Liver (tissue), 3 donors: Measurements from ENCODE around the gene TMEM221.

Experiments
- FOXA1 ChIP-seq: IDR thresholded peaks from 2 replicates; pipeline ENCODE4 v1.6.1; 2016; ENCODE audit warnings: antibody characterized with exemption
- NR2F2 ChIP-seq: IDR thresholded peaks from 2 replicates; pipeline ENCODE4 v1.6.1; 2016; ENCODE audit warnings: antibody characterized with exemption
- RAD21 ChIP-seq, 2 donors: IDR thresholded peaks; 2 replicates each; pipeline ENCODE4 v1.6.1; 2016; ENCODE audit warnings: antibody characterized with exemption in 2 of 2, mild to moderate bottlenecking in 2 of 2
- RXRA ChIP-seq, 2 donors: IDR thresholded peaks; 2 replicates each; pipeline ENCODE4 v1.6.1; 2017 to 2018; ENCODE audit warnings: antibody characterized with exemption in 2 of 2, mild to moderate bottlenecking in 1 of 2
- TAF1 ChIP-seq: conservative IDR thresholded peaks from 2 replicates; pipeline ENCODE4 v1.6.1; 2016; ENCODE audit warnings: antibody characterized with exemption, mild to moderate bottlenecking
- TF ChIP-seq, protein P1 (sequence below): fragments of 150-350 bp; IDR thresholded peaks from 2 replicates; pipeline ENCODE4 v1.5.1; 2017; ENCODE audit warnings: improper control_type of control experiment, low read depth, low read length; ENCODE audit not compliant: missing input control
- TF ChIP-seq, protein P2 (sequence below): IDR thresholded peaks from 2 replicates; pipeline ENCODE4 v1.6.1; 2016; ENCODE audit warnings: antibody characterized with exemption
- TF ChIP-seq, protein P3 (sequence below): IDR thresholded peaks from 2 replicates; pipeline ENCODE4 v1.6.1; 2016; ENCODE audit warnings: antibody characterized with exemption
- donor health status: healthy.
- donor health status: healthy.

DNA sequence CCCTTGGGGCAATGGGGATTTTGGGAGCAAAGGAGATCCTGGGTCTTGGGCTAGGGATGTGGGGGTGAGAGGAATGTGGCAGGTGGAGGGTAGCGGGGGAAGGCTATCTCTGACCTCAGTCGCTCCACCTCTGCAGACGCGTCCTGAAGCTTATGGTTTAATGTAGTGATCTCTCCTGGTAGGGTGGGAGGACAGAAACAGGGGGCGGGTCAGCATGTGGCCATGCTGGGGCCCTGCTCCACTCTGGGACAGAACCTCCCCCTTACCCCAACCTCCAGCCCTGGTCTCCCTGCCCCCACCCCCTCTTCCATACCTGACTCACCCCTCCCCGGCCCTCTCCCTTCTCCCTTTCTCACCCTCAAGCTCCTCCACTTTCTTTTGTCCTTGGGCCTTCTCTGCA lies 44.5 kb downstream of the TMEM221 start:
- TF ChIP-seq, protein P1, sequence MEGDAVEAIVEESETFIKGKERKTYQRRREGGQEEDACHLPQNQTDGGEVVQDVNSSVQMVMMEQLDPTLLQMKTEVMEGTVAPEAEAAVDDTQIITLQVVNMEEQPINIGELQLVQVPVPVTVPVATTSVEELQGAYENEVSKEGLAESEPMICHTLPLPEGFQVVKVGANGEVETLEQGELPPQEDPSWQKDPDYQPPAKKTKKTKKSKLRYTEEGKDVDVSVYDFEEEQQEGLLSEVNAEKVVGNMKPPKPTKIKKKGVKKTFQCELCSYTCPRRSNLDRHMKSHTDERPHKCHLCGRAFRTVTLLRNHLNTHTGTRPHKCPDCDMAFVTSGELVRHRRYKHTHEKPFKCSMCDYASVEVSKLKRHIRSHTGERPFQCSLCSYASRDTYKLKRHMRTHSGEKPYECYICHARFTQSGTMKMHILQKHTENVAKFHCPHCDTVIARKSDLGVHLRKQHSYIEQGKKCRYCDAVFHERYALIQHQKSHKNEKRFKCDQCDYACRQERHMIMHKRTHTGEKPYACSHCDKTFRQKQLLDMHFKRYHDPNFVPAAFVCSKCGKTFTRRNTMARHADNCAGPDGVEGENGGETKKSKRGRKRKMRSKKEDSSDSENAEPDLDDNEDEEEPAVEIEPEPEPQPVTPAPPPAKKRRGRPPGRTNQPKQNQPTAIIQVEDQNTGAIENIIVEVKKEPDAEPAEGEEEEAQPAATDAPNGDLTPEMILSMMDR = no peak
- TF ChIP-seq RAD21 (IDR thresholded peaks at IDR 0.05) = no peak
- no peak for TF ChIP-seq TAF1
- TF ChIP-seq FOXA1 = no peak
- no peak for TF ChIP-seq NR2F2
- TF ChIP-seq, protein P2, sequence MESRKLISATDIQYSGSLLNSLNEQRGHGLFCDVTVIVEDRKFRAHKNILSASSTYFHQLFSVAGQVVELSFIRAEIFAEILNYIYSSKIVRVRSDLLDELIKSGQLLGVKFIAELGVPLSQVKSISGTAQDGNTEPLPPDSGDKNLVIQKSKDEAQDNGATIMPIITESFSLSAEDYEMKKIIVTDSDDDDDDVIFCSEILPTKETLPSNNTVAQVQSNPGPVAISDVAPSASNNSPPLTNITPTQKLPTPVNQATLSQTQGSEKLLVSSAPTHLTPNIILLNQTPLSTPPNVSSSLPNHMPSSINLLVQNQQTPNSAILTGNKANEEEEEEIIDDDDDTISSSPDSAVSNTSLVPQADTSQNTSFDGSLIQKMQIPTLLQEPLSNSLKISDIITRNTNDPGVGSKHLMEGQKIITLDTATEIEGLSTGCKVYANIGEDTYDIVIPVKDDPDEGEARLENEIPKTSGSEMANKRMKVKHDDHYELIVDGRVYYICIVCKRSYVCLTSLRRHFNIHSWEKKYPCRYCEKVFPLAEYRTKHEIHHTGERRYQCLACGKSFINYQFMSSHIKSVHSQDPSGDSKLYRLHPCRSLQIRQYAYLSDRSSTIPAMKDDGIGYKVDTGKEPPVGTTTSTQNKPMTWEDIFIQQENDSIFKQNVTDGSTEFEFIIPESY = no peak
- TF ChIP-seq, protein P3, sequence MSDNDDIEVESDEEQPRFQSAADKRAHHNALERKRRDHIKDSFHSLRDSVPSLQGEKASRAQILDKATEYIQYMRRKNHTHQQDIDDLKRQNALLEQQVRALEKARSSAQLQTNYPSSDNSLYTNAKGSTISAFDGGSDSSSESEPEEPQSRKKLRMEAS = no peak
- TF ChIP-seq RXRA (IDR thresholded peaks at IDR 0.05) = no peak
